ENCODE measurements around the gene RAB36.

- TF ChIP-seq CTCF (IDR thresholded peaks at IDR 0.05) (no peak), EZH2 (IDR thresholded peaks at IDR 0.05; ENCODE audit: borderline replicate concordance, insufficient read depth, low read depth, low read length, poor library complexity, severe bottlenecking) (no peak)
These were observed 39.4 kb upstream of the RAB36 start for GRCh38 chr22:23105919-23106318.

Measured in B cell (primary cell).